ENCODE results near the gene CSMD2.

- TF ChIP-seq CTCF (conservative IDR thresholded peaks at IDR 0.05; ENCODE audit: low read depth, low read length), result no peak
- no peak for TF ChIP-seq SMC3 (IDR thresholded peaks at IDR 0.05; ENCODE audit: low read depth, low read length)
- no peak for TF ChIP-seq RCOR1 (IDR thresholded peaks at IDR 0.05; ENCODE audit: insufficient replicate concordance, low read length)
- no peak for TF ChIP-seq CHD1 (IDR thresholded peaks at IDR 0.05; ENCODE audit: low read depth, low read length)
Observed at GRCh38 chr1:33562563-33562962, 602.5 kb downstream of the CSMD2 start.
